H7 (cell line): Measurements from ENCODE around the gene C6orf62. TPM values are rescaled to one million over a fixed set of nuclear protein-coding genes. Genes with fewer than 3 reads are reported as not detected.
"Not testable (repeated sequence)": the region's sequence is repeated elsewhere in the genome, so short reads cannot be mapped to it uniquely, and the experiment has no call there.

Source experiments
- DNase-seq: peaks from one replicate; pipeline ENCODE4 v3.0.0; 2012
- H3K27me3 ChIP-seq: 2 replicates; pipeline ENCODE4 v1.6.0; 2011; ENCODE audit warnings: mild to moderate bottlenecking, low read length; ENCODE audit not compliant: control insufficient read depth, insufficient read depth
- H3K36me3 ChIP-seq: replicated peaks from 2 replicates; pipeline ENCODE4 v1.5.1; 2011; ENCODE audit warnings: low read length; ENCODE audit not compliant: control insufficient read depth, insufficient read depth
- H3K4me3 ChIP-seq: 2 replicates; pipeline ENCODE4 v1.5.1; 2011; ENCODE audit warnings: low read depth, mild to moderate bottlenecking, control low read depth, low read length, moderate library complexity; ENCODE audit not compliant: insufficient read depth
- total RNA-seq: library from RNA; depleted of rRNA; stranded (reverse); fragments of >200 nt; shearing (Covaris generic); gene quantifications from 2 replicates; pipeline ENCODE4 v1.2.3, GENCODE V29; 2014

C6orf62 gene
- total RNA-seq, 1 experiment from 2014 or later: 83.3 TPM

- Histone ChIP-seq H3K36me3 (no peaks in the 10 kb centered on the region), H3K4me3 (no peak overlapping the region), H3K27me3 (no peaks in the 10 kb centered on the region)
- DNase-seq: no peak
Measured at GRCh38 chr6:24673625-24674024, 45.3 kb downstream of the C6orf62 start.

DNA sequence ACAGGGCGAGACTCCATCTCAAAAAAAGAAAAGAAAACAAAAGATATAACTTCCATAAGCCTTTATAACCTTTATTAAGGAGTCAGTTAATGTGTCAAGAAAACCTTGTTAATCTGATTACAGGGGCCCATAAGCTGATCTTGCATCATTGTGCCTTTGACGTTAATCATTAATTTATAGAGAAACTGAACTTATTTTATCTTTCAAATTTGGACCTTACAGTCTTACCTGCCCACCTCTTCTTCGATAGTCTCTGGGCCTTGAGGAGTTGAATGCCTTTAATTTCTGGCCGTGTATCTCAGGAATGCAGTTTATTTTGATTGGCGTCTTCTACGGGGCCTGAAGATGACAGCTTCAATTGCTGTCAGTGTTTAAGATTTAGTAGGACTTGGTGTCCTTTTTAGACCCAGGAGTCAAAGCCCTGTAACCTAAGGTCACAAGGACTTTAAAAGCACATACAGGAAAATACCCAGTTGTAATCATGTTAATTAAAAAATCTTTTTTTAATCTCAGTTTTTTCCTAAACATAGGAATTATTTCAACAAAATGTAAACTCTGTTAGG, 46.3 kb downstream of the C6orf62 start:
- H3K4me3 ChIP-seq: no peak overlapping the region
- H3K27me3 ChIP-seq: no peaks in the 10 kb centered on the region
- no peaks in the 10 kb centered on the region for H3K36me3 ChIP-seq
- DNase-seq: no peak

DNA sequence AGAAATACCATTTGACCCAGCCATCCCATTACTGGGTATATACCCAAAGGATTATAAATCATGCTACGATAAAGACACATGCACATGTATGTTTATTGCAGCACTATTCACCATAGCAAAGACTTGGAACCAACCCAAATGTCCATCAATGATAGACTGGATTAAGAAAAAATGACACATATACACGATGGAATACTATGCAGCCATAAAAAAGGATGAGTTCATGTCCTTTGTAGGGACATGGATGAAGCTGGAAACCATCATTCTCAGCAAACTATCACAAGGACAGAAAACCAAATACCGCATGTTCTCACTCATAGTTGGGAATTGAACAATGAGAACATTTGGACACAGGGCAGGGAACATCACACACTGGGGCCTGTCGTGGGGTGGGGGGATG, 47.9 kb downstream of the C6orf62 start:
- H3K27me3 ChIP-seq, H3K36me3 ChIP-seq, DNase-seq, H3K4me3 ChIP-seq: not testable (repeated sequence)

- H3K36me3 ChIP-seq: not testable (repeated sequence)
Measured at GRCh38 chr6:24670492-24670891, 48.5 kb downstream of the C6orf62 start.

DNA sequence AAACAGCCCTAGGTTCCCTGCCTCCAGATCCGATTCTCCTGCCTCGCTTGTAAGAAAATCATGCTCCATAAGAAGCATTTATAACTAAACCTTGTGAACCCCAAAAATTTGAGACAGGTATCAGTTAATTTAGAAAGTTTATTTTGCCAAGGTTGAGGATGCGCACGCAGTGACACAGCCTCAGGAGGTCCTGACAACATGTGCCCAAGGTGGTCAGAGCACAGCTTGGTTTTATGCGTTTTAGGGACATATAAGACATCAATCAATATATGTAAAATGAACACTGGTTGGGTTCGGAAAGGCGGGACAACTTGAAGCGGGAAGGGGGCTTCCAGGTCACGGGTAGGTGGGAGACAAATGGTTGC, 50.0 kb downstream of the C6orf62 start:
- DNase-seq: no peak
- no peak overlapping the region for H3K4me3 ChIP-seq
- H3K27me3 ChIP-seq: no peaks in the 10 kb centered on the region
- H3K36me3 ChIP-seq: no peaks in the 10 kb centered on the region; the same call in 1 of the 2 replicates

More at GRCh38 chr6:24670492-24670891, 48.5 kb downstream of the C6orf62 start:
- H3K27me3 ChIP-seq, H3K4me3 ChIP-seq, DNase-seq: not testable (repeated sequence)

GRCh38 chr6:24668066-24668996, 50.6 kb downstream of the C6orf62 start:
- DNase-seq, H3K27me3 ChIP-seq, H3K36me3 ChIP-seq, H3K4me3 ChIP-seq: not testable (repeated sequence)

DNA sequence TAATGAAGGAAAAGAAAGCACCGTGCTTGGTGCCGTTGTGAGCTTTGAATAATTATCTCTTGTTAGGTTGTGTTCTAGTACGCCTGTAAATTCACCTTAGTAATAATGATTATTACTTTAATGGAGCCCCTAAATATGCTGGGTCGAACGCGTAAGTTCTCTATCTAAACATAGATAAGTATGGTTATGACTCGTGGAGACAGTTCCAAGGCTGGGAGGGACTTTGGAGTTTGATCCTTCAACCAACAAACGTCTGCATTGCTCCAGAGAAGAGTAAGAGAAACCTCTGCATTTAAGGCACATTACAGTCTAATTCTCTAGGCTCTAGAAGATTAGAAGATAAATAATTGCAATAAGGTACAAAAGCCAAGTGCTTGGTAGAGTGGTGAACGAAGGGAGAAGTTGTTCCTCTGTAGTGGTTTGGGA, 51.6 kb downstream of the C6orf62 start:
- Histone ChIP-seq H3K4me3 (peak overlapping the region; percentile 99), H3K36me3 (peaks cover 4% of the 10 kb centered on the region), H3K27me3 (no peaks in the 10 kb centered on the region)
- no peak for DNase-seq

- H3K4me3 ChIP-seq: peak within 1 kb of the TSS; percentile 99
- DNase-seq: peak; percentile 95
- H3K36me3 ChIP-seq: peaks cover 4% of the 10 kb centered on the region
- H3K27me3 ChIP-seq: no peaks in the 10 kb centered on the region
Measured at GRCh38 chr6:24666641-24667377, 52.1 kb downstream of the C6orf62 start, which contains the start of the genes ACOT13 and TDP2. ACOT13 (plus strand) TSS chr6:24667077; CDS start chr6:24667264, 187 bp downstream. TDP2 (minus strand) TSS chr6:24666899; CDS start chr6:24666862, 37 bp downstream.

DNA sequence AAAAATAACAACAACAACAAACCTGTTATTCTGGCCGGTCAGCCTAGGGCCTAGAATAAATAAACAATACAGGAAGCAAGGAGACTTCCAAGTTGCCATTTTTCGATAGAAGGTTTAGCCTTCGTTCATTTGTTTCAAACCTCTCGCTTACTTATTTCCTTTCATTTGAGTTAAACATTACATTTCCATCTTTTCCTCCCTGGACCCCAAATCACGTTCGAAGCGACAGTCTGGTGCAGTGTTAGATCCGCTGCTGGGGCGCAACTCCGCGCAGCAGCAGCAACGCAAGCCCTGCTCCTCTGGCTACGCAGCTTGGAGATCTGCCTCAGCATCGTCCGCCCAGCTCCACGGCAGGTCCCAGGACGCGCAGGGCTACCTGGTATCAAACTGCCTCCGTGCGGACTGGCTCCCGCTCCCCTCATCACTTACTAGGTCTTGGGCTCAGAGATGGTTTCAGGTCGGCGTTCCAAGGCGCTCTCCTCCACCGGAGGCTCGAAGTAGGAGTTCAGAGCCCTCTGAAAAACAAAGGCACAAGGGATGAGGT, 52.8 kb downstream of the C6orf62 start:
- peak overlapping the region; percentile 99 for H3K4me3 ChIP-seq
- peak; percentile 45 for DNase-seq
- H3K27me3 ChIP-seq: no peaks in the 10 kb centered on the region
- peaks cover 4% of the 10 kb centered on the region for H3K36me3 ChIP-seq

- H3K4me3 ChIP-seq: no peak overlapping the region
- no peak for DNase-seq
- peaks cover 4% of the 10 kb centered on the region for H3K36me3 ChIP-seq
- no peaks in the 10 kb centered on the region for H3K27me3 ChIP-seq
Measured at GRCh38 chr6:24664046-24664987, 54.6 kb downstream of the C6orf62 start.

GRCh38 chr6:24663189-24663588, 55.8 kb downstream of the C6orf62 start:
- H3K36me3 ChIP-seq: peaks cover 4% of the 10 kb centered on the region
- no peaks in the 10 kb centered on the region for H3K27me3 ChIP-seq
- no peak for DNase-seq
- H3K4me3 ChIP-seq: no peak overlapping the region

- DNase-seq: no peak
- Histone ChIP-seq H3K27me3 (no peaks in the 10 kb centered on the region), H3K4me3 (no peak overlapping the region), H3K36me3 (peaks cover 4% of the 10 kb centered on the region)
Measured at GRCh38 chr6:24662236-24662635, 56.7 kb downstream of the C6orf62 start.

- not testable (repeated sequence) for DNase-seq, H3K36me3 ChIP-seq, H3K4me3 ChIP-seq, H3K27me3 ChIP-seq
Measured at GRCh38 chr6:24661759-24662158, 57.2 kb downstream of the C6orf62 start.
